DMS153 treated with DMSO at 0.1 percent for 48 hours (cell line): ENCODE results near the gene PSMA8.
"Not testable (repeated sequence)": the region's sequence is repeated elsewhere in the genome, so short reads cannot be mapped to it uniquely, and the experiment has no call there.

ENCODE experiments used
- DNase-seq: peaks from one replicate; lab custom pipeline; 2025; ENCODE audit not compliant: unreplicated experiment; lab: John Stamatoyannopoulos, UW

The PSMA8 gene

GRCh38 chr18:26230497-26230896 is 96.8 kb downstream of the PSMA8 start:
- no peak for DNase-seq

- no peak for DNase-seq
These were observed 99.5 kb downstream of the PSMA8 start for GRCh38 chr18:26233208-26233607.

- not testable (repeated sequence) for DNase-seq
These were observed 103.7 kb downstream of the PSMA8 start for GRCh38 chr18:26237363-26237762.

- not testable (repeated sequence) for DNase-seq
These were observed 105.0 kb downstream of the PSMA8 start for GRCh38 chr18:26238718-26239117.

GRCh38 chr18:26242392-26242791 is 108.7 kb downstream of the PSMA8 start:
- not testable (repeated sequence) for DNase-seq
